ENCODE measurements around the gene SLC31A1.
"Not testable (repeated sequence)": the region's sequence is repeated elsewhere in the genome, so short reads cannot be mapped to it uniquely, and the experiment has no call there.

SLC31A1 gene

DNA sequence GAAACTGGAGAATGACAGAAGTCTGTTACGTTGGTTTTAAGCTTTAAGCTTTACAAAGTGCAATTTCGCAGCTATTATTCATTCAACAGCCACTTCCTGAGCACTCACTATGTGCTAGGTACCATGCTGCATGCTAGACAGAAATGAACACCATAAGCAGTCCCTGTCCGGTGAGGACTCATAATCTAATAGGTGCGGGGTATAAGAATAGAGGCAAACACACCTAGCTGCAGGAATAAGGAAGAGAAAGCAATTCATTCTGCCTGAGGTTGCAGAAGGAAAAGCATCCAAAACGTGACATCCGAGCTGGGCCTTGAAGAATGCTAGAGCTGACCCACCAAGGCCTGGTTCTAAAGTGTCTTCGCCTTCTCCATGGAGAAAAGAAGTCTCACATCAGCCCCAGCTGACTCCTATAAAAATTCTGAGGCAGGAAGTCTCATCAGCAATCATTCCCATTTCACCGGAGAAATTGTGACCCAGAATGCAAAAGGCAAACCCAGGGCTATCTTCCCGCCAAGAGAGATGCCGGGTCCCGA is 809 bp upstream of the SLC31A1 start:
- DNase-seq (ENCODE audit: low read depth in 2 of 2): no peak

DNA sequence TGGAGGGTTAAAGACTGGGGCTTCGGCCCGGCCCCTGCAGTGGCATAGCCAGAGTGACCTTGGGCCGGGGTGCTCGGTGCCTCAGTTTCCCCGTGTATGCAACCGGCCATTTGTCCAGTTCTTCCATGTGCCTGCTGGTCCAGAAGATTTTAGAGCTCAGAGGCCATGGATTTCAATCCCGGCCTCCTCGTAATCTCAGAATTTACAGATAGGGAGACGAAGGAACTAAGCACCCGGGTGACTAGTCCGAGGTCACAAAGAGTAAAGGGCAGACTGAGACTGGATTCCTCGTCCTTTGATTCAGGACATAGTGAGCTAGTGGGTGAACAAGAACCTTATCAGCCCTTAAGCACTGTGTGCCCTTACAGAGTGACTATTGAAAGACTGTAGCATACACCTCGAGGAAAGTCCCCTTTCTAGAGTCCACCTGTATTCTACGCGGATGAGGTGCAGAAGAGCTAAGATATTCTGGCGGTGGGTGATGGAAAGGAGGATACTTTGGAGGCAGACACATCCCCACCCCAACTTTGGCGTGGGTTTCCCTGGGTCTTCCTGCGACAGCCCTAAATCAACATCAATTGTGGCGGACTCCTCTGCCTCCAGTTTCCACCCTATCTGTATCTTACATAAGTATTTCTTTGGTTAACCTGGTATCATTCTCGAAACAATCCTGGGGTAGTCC is 597 bp downstream of the SLC31A1 start:
- DNase-seq (ENCODE audit: low read depth in 2 of 2): no peak

DNA sequence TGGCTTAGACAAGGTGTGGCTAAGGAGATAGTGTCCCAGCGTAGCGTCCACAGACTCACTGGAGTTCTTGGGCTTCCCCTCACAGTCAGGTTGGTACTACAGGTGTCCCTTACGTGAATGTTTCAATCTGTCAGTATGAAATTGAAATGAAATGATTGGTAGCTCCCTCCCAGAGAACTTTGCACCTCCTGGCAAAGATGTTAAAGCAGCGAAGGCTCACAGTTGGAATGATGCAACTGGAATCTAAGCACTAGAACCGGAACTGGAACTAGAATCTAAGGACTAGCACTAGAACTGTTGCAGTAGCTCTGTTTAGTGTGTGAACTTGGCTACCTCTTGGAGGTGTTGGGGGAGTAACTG is 1.1 kb downstream of the SLC31A1 start:
- no peak for DNase-seq (ENCODE audit: low read depth in 2 of 2)

- no peak for DNase-seq (ENCODE audit: low read depth in 2 of 2)
These were observed 2.6 kb downstream of the SLC31A1 start for GRCh38 chr9:113223963-113224362.

DNA sequence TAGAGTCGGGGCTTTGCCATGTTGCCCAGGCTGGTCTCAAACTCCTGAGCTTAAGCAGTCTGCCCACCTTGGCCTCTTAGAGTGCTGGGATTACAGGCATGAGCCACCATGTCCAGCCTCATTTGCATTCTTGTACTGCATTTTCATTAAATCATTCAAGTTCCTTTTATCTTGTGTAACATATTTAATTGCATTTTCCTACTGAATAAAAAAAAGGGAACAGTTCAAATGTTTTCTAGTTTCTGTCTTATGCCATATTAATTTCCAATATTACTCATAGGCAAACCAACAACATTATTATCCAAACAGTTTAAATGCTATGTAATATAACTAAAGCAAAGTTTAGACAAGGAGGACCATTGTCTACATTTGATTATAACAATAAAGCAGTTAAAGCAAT is 6.1 kb downstream of the SLC31A1 start:
- DNase-seq (ENCODE audit: low read depth in 2 of 2): no peak

DNA sequence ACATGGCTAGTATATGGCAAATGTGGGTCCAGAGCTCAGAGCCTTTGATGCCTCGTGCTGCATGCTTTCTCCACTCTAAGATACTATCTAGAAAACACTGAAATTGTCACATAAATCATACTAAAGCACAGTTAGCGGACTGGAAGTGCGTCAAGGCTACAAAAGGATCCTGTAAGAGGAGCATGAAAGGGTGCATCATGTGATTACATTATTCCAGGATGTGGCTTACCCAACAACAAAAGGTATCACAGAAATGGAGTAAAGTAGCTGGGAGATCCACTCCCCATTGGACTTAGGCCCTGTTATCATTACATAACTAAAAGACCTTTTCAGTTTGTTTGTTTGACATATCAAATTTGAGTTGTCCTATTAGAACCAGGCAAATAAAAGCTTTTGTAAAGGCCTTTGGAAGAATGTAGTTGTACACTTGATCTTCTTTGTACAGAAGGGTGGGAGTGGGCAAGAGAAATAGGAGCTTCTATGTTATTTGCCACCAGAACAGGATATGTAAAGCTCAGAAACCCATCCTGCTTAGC is 6.9 kb downstream of the SLC31A1 start:
- DNase-seq (ENCODE audit: low read depth in 2 of 2): no peak

GRCh38 chr9:113231701-113232100 is 10.4 kb downstream of the SLC31A1 start:
- no peak for DNase-seq (ENCODE audit: low read depth in 2 of 2)

DNA sequence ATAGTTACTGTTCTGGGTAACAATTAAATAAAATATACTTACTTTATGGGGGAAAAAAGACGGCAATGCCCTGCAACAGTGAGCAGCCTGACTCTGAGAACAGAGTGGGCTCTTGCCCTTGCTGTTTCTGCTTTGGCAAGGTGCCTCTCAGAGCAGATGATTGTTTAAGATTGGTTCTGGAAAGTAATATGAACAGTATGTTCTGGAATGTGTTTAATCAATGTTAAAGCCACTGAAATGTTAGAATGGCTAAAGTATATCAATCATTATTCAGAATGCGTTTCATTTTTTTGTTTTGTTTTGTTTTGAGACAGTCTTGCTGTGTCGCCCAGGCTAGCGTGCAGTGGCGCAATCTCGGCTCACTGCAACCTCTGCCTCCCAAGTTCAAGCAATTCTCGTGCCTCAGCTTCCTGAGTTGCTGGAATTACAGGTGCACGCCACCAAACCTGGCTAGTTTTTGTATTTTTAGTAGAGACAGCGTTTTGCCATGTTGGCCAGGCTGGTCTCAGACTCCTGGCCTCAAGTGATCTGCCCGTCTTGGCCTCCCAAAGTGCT is 14.4 kb downstream of the SLC31A1 start:
- not testable (repeated sequence) for DNase-seq (ENCODE audit: low read depth in 2 of 2)

- no peak for DNase-seq (ENCODE audit: low read depth in 2 of 2)
These were observed 15.7 kb downstream of the SLC31A1 start for GRCh38 chr9:113237026-113237425.

DNA sequence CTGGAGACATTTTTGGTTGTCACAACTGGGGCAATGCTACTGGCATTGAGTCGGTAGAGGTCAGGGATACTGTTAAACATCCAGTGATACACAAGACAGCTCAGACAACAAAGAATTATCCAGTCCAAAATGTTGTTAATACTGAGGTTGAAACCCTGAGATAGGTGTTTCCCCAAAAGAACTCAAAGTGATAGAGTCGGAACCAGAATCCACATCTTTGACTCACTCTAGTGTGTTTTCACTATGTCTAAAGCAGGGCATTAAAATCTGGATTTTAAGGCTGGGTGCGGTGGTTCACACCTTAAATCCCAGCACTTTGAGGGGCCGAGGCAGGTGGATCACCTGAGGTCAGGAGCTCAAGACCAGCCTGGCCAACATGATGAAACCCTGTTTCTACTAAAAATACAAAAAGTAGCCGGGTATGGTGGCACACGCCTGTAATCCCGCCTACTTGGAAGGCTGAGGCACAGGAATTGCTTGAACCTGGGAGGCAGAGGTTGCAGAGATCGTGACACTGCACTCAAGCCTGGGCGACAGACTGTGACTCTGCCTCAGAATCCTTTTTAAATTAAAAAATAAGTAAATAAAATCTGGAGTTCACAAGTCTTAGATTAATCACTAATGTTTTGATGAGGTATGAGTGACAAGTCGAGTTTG is 17.0 kb downstream of the SLC31A1 start:
- DNase-seq (ENCODE audit: low read depth in 2 of 2): no peak

GRCh38 chr9:113238859-113239232 is 17.5 kb downstream of the SLC31A1 start:
- DNase-seq (ENCODE audit: low read depth in 2 of 2): no peak

GRCh38 chr9:113241161-113241560 is 19.8 kb downstream of the SLC31A1 start:
- DNase-seq (ENCODE audit: low read depth in 2 of 2): no peak

DNA sequence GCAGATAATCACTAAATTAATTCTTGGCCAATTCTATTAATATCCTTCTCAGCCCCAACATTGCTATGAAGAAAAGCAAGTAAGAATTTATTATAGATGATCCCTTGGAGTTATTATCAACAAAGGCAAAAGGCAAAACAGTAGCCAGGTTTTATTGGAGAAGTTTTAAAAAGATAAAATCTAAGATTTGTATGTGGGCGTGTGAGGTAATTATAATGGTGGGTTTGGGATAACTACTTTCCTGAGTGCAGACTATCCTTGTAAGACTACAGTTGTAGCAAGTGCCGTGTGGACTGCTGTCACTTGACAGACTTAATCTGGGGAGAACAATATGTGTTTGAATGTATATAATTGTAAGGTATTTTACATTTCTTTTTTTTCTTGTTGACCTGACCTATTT is 23.2 kb downstream of the SLC31A1 start:
- DNase-seq (ENCODE audit: low read depth in 2 of 2): no peak

- DNase-seq (ENCODE audit: low read depth in 2 of 2): no peak
These were observed 24.6 kb downstream of the SLC31A1 start for GRCh38 chr9:113245894-113246293.

DNA sequence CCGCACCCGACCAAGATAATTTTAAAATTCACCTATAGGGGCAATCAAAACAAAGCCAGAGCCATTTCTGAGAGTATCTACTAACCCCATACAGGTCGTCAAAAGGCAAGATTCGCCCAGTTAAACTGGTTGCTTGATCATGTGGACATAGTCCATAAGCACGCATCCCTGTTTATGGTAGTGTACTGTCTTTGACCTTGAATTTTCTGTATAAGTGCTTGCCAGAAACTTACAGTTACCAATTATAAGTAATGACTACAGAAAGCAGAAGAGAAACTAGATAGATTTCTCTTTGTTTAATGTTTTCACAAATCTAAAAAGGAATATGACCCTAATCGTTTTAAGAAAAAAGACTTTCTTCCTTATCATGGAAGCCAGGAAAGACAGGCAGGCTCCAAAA is 25.6 kb downstream of the SLC31A1 start:
- DNase-seq (ENCODE audit: low read depth in 2 of 2): no peak

- DNase-seq (ENCODE audit: low read depth in 2 of 2): no peak
These were observed 26.3 kb downstream of the SLC31A1 start for GRCh38 chr9:113247640-113248039.

DNA sequence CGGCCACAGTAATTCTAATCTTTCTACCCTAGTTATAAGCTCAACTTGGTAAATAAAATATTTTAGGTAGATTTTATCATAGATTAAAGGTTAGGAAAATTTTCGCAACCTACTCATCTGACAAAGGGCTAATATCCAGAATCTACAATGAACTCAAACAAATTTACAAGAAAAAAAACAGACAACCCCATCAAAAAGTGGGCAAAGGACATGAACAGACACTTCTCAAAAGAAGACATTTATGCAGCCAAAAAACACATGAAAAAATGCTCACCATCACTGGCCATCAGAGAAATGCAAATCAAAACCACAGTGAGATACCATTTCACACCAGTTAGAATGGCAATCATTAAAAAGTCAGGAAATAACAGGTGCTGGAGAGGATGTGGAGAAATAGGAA is 28.3 kb downstream of the SLC31A1 start:
- not testable (repeated sequence) for DNase-seq (ENCODE audit: low read depth in 2 of 2)

- no peak for DNase-seq (ENCODE audit: low read depth in 2 of 2)
These were observed 29.5 kb downstream of the SLC31A1 start for GRCh38 chr9:113250807-113251206.

DNA sequence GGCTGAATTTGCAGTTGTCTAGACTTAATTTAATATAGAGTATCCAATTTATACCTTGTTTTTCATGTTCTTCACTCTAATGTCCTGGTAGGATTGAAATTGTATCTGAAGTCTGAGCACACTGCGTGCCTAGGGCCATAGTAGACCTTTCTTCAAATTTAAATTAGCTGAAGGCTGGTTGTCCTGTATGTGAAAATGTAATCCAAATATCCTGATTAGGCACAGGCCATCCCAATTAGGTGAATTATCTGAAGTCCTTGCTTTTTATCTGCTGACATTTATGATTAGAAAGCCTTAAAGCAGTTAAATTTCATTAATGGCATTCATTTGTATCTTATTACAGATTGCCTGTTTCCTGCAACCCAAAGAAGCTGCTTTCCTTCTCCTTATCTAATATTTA is 33.6 kb downstream of the SLC31A1 start:
- DNase-seq (ENCODE audit: low read depth in 2 of 2): no peak

GRCh38 chr9:113255438-113255837 is 34.1 kb downstream of the SLC31A1 start:
- no peak for DNase-seq (ENCODE audit: low read depth in 2 of 2)

DNA sequence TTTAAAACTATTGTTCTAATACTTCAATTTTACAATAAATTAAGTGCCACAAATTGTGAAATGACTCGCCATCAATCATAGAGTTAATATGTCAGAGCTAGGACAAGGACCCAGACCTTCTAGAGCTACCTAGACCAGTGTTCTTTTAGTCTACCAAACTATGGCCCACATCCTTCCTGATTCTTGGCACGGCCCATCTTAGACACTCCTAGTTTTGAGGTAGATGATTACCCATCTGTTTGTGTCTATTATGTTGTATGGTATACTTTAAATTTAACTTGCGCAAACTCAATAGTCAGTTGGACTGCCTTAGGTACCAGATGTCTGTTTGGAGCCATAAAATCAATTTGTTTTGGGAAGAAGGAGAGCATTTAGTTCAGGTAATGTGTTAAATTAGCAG is 36.5 kb downstream of the SLC31A1 start:
- no peak for DNase-seq (ENCODE audit: low read depth in 2 of 2)

- no peak for DNase-seq (ENCODE audit: low read depth in 2 of 2)
These were observed 36.9 kb downstream of the SLC31A1 start for GRCh38 chr9:113258282-113258681.
